Prostate gland (tissue), 2 donors: ENCODE results near the gene SPA17.

Source experiments
- CTCF ChIP-seq, 4 experiments: fragments of 200-600 bp in 2 of 4; fragments of 450-650 bp in 2 of 4; sonication (generic) in 2 of 4; IDR thresholded peaks; 1 replicate in 3 of 4; 2 replicates in 1 of 4; pipeline ENCODE4 v1.5.1; 2016 to 2019; ENCODE audit warnings: antibody characterized with exemption in 4 of 4, mild to moderate bottlenecking in 2 of 4, moderate library complexity in 2 of 4
- POLR2A ChIP-seq: fragments of 450-650 bp; IDR thresholded peaks from one replicate; pipeline ENCODE4 v1.6.1; 2016; ENCODE audit warnings: antibody characterized with exemption, mild to moderate bottlenecking

- no peak for TF ChIP-seq CTCF (IDR thresholded peaks at IDR 0.05)
- no peak for TF ChIP-seq POLR2A
Measured at GRCh38 chr11:124672536-124673215, 1.0 kb upstream of the SPA17 start.
